GM12878 (cell line): Measurements from ENCODE around the gene DCBLD1. TPM values are rescaled to one million over a fixed set of nuclear protein-coding genes. Genes with fewer than 3 reads are reported as not detected.

Experiments
- ATAC-seq: fragments of 200-7000 bp; cut with Tn5 transposase; 3 replicates; pipeline ENCODE4 v1.9.1; 2020; ENCODE audit warnings: mild to moderate bottlenecking, moderate library complexity
- BruUV-seq: library from RNA; stranded (reverse); fragments of 400-500 nt; replicated peaks from 2 replicates; lab custom pipeline; 2021; lab: Mats Ljungman, UMichigan
- CTCF ChIA-PET: fragments of 300-600 bp; sonication (Branson Sonifier 250); formaldehyde crosslinking; extraction: SDS; loops from one replicate; lab custom pipeline; 2021; ENCODE audit warnings: inconsistent platforms; lab: Yijun Ruan, JAX
- POLR2A ChIA-PET: fragments of 350-600 bp; formaldehyde crosslinking; extraction: SDS; loops from one replicate; lab custom pipeline; 2021; ENCODE audit warnings: inconsistent platforms; lab: Charles Lee
- RAD21 ChIA-PET: fragments of 300-600 bp; sonication (Branson Sonifier 250); formaldehyde crosslinking; loops from one replicate; lab custom pipeline; 2023; ENCODE audit warnings: antibody characterized with exemption; ENCODE audit not compliant: unreplicated experiment; lab: Charles Lee
- SMC1A ChIA-PET: fragments of 300-600 bp; sonication (Branson Sonifier 250); formaldehyde crosslinking; loops from one replicate; lab custom pipeline; 2023; ENCODE audit not compliant: unreplicated experiment, uncharacterized antibody; lab: Charles Lee
- DNase-seq: peaks from one replicate; pipeline ENCODE4 v3.0.0-alpha.2; 2011; ENCODE audit warnings: low read depth, low spot score
- FAIRE-seq: peaks from 3 replicates; lab custom pipeline; 2011; peaks lifted over from hg19 to GRCh38; lab: Jason Lieb, UNC
- H2AFZ ChIP-seq: 2 replicates; pipeline ENCODE4 v1.6.0; 2011; ENCODE audit warnings: low read depth, low read length, control low read depth; ENCODE audit not compliant: control insufficient read depth
- H3K27ac ChIP-seq: 2 replicates; pipeline ENCODE4 v1.5.1; 2011; ENCODE audit warnings: control low read depth; ENCODE audit not compliant: control insufficient read depth, insufficient read depth
- H3K27me3 ChIP-seq, 2 experiments: replicated peaks in 1 of 2; 2 replicates each; pipeline versions ENCODE4 v1.6.0 to v1.6.1; 2011; ENCODE audit warnings: low read length in 1 of 2; ENCODE audit not compliant: control insufficient read depth in 2 of 2, insufficient read depth in 2 of 2
- H3K36me3 ChIP-seq, 2 experiments: 2 replicates each; pipeline ENCODE4 v1.5.1; 2011; ENCODE audit warnings: low read length in 1 of 2; ENCODE audit not compliant: control insufficient read depth in 2 of 2, insufficient read depth in 2 of 2
- H3K4me1 ChIP-seq: 2 replicates; pipeline ENCODE4 v1.6.1; 2011; ENCODE audit warnings: mild to moderate bottlenecking, low read length, moderate library complexity, mixed read lengths; ENCODE audit not compliant: control insufficient read depth, insufficient read depth
- H3K4me2 ChIP-seq: 2 replicates; pipeline ENCODE4 v1.6.0; 2011; ENCODE audit warnings: control low read depth; ENCODE audit not compliant: control insufficient read depth, insufficient read depth
- H3K4me3 ChIP-seq: fragments of 200-600 bp; sonication (generic); 2 replicates; pipeline ENCODE4 v1.5.1; 2016
- H3K79me2 ChIP-seq: 2 replicates; pipeline ENCODE4 v1.6.0; 2011; ENCODE audit warnings: low read length; ENCODE audit not compliant: control insufficient read depth, insufficient read depth
- H3K9ac ChIP-seq: 2 replicates; pipeline ENCODE4 v1.8.0; 2011; ENCODE audit warnings: low read length, control low read depth, mixed read lengths; ENCODE audit not compliant: control insufficient read depth, insufficient read depth
- H3K9me3 ChIP-seq: replicated peaks from 3 replicates; pipeline ENCODE4 v1.5.1; 2011; ENCODE audit warnings: mild to moderate bottlenecking, low read length; ENCODE audit not compliant: control insufficient read depth, insufficient read depth
- H4K20me1 ChIP-seq: 2 replicates; pipeline ENCODE4 v1.6.0; 2011; ENCODE audit not compliant: control insufficient read depth, insufficient read depth
- ATF7 ChIP-seq: fragments of 450-650 bp; IDR thresholded peaks from 2 replicates; pipeline ENCODE4 v1.6.1; 2016; ENCODE audit warnings: low read depth, mild to moderate bottlenecking
- E2F4 ChIP-seq: IDR thresholded peaks from 2 replicates; pipeline ENCODE4 v1.6.1; 2012; ENCODE audit warnings: low read depth, low read length, improper control_type of control experiment
- EZH2 ChIP-seq: IDR thresholded peaks from 2 replicates; pipeline ENCODE4 v1.6.1; 2012; ENCODE audit warnings: low read depth, mild to moderate bottlenecking, control low read depth, inconsistent platforms, low read length, borderline replicate concordance; ENCODE audit not compliant: control insufficient read depth
- MXI1 ChIP-seq: fragments of 150-350 bp; IDR thresholded peaks from 2 replicates; pipeline ENCODE4 v1.6.1; 2011; ENCODE audit warnings: low read depth, mild to moderate bottlenecking, inconsistent platforms, low read length, improper control_type of control experiment
- NKRF ChIP-seq: fragments of 450-650 bp; conservative IDR thresholded peaks from 2 replicates; pipeline ENCODE4 v1.6.1; 2017; ENCODE audit warnings: mild to moderate bottlenecking, moderate library complexity
- NRF1 ChIP-seq: conservative IDR thresholded peaks from 2 replicates; pipeline ENCODE4 v1.6.1; 2011; ENCODE audit warnings: mild to moderate bottlenecking, low read depth, low read length, improper control_type of control experiment
- PKNOX1 ChIP-seq: fragments of 450-650 bp; IDR thresholded peaks from 2 replicates; pipeline ENCODE4 v1.6.1; 2016; ENCODE audit warnings: mild to moderate bottlenecking
- POLR2AphosphoS2 ChIP-seq: IDR thresholded peaks from 2 replicates; pipeline ENCODE4 v1.6.1; 2011; ENCODE audit warnings: low read depth, mild to moderate bottlenecking, low read length, improper control_type of control experiment, moderate library complexity
- RAD51 ChIP-seq: fragments of 450-650 bp; IDR thresholded peaks from 2 replicates; pipeline ENCODE4 v1.6.1; 2016; ENCODE audit warnings: moderate library complexity, mild to moderate bottlenecking, inconsistent platforms
- SIN3A ChIP-seq: IDR thresholded peaks from 2 replicates; pipeline ENCODE4 v1.6.1; 2012; ENCODE audit warnings: low read depth, low read length, improper control_type of control experiment
- SP1 ChIP-seq: IDR thresholded peaks from one replicate; pipeline ENCODE4 v1.6.1; 2011; ENCODE audit warnings: low read depth, low read length
- TARDBP ChIP-seq: IDR thresholded peaks from 2 replicates; pipeline ENCODE4 v1.6.1; 2016; ENCODE audit warnings: borderline replicate concordance
- USF1 ChIP-seq: IDR thresholded peaks from 2 replicates; pipeline ENCODE4 v1.6.1; 2011; ENCODE audit warnings: borderline replicate concordance, low read depth, mild to moderate bottlenecking, moderate library complexity, mixed read lengths, low read length; ENCODE audit not compliant: insufficient read depth; ENCODE audit errors: extremely low read length
- YY1 ChIP-seq: IDR thresholded peaks from 2 replicates; pipeline ENCODE4 v1.6.1; 2011; ENCODE audit warnings: low read depth, mild to moderate bottlenecking, low read length
- WGBS: methylation state at CpG from one replicate; pipeline ENCODE4 v1.1.6; 2016; ENCODE audit warnings: low lambda C conversion rate; ENCODE audit not compliant: insufficient replicate concordance, insufficient coverage; ENCODE audit errors: missing lambda C conversion rate; 5-methylcytosine and 5-hydroxymethylcytosine counted together
- in situ Hi-C: fragments of 300-500 bp; cut with MboI; formaldehyde crosslinking; loops from 9 replicates; pipeline ENCODE4 v1.14.3; 2018; ENCODE audit warnings: mixed read lengths
- intact Hi-C: fragments of 100-400 bp; cut with micrococcal nuclease; formaldehyde crosslinking; loops from one replicate; pipeline ENCODE4 v1.14.2; 2022; ENCODE audit not compliant: unreplicated experiment
- polyA plus RNA-seq, 11 experiments: library from polyadenylated mRNA; depleted of rRNA in 4 of 11; unstranded in 6 of 11; stranded (reverse) in 5 of 11; fragments of >200 nt; fragmentation: Nextera tagmentation in 4 of 11; fragmentation: Illumina TruSeq in 1 of 11; extraction: Ambion mirVana in 4 of 11; extraction: Trizol in 1 of 11; gene quantifications; 1 replicate in 1 of 11; 2 replicates in 10 of 11; pipeline versions ENCODE4 v1.2.1 to v1.2.3, GENCODE V29; 2011 to 2016; ENCODE audit warnings: inconsistent platforms in 2 of 11, missing spikeins in 2 of 11, low read depth in 1 of 11
- total RNA-seq, 4 experiments: library from RNA; depleted of rRNA in 3 of 4; stranded (reverse); fragments of >200 nt in 3 of 4; fragmentation: Illumina TruSeq in 1 of 4; extraction: Trizol in 1 of 4; gene quantifications; 2 replicates each; pipeline versions ENCODE4 v1.2.1 to v1.2.3, GENCODE V29; 2013 to 2021

The DCBLD1 gene
- total and polyA plus RNA-seq, 10 of the 15 experiments (the other 5 are each of a cell fraction or from before 2014, with no cell fraction given): 0.92 to 9.2 (median 8.3) TPM

- TF ChIP-seq EZH2: no peak
- no peak for TF ChIP-seq PKNOX1
- no peak for TF ChIP-seq TARDBP
- TF ChIP-seq POLR2AphosphoS2: no peak
- TF ChIP-seq ATF7: no peak
Measured at GRCh38 chr6:117483004-117483644, 650 bp downstream of the DCBLD1 start (continued).

- peaks cover 16% of the 10 kb centered on the region for H3K4me1 ChIP-seq
- H2AFZ ChIP-seq: peak overlapping the region; percentile 85
- SMC1A ChIA-PET: interaction anchor here (0.6 to 10.4 kb wide), 7 partner anchors 11 to 120 kb away, joined by 3 to 128 read pairs (median 3); partner anchors contain the start of gene GOPC
- H3K9ac ChIP-seq: peak overlapping the region; percentile 92
- in situ Hi-C loops: no loop called here
- DNase-seq (no peak), FAIRE-seq (no peak), ATAC-seq (peak; percentile 43)
- no TSS peak for BruUV-seq
- H3K27me3 ChIP-seq: no peaks in the 10 kb centered on the region
- 16% methylated on average over 7 of the region's 7 CpGs for WGBS
- peak overlapping the region; percentile 66 for H3K27ac ChIP-seq
- RAD21 ChIA-PET: interaction anchor here (0.8 to 4.1 kb wide), 7 partner anchors 9 to 121 kb away, joined by 3 to 23 read pairs (median 5); partner anchors contain the start of gene GOPC
- H4K20me1 ChIP-seq: no peaks in the 10 kb centered on the region
- peak overlapping the region; percentile 81 for H3K4me3 ChIP-seq
- peaks cover 6% of the 10 kb centered on the region for H3K79me2 ChIP-seq
- intact Hi-C loops: loop anchor here (1.0 kb wide), 1 partner anchor 11 kb away; no protein-coding TSS in a partner anchor
- H3K9me3 ChIP-seq: peaks cover 2% of the 10 kb centered on the region; the same call in 1 of the 3 replicates
- CTCF ChIA-PET: interaction anchor here (0.7 to 12.1 kb wide), 8 partner anchors 11 to 406 kb away, joined by 3 to 223 read pairs (median 5); no protein-coding TSS in a partner anchor
- H3K4me2 ChIP-seq: peak overlapping the region; percentile 92
- H3K36me3 ChIP-seq: no peaks in the 10 kb centered on the region
- POLR2A ChIA-PET: interaction anchor here (1.4 to 2.3 kb wide), 3 partner anchors 10 to 120 kb away, joined by 9 to 14 read pairs (median 10); partner anchors contain the start of gene GOPC
- TF ChIP-seq SIN3A (no peak), MXI1 (peak; percentile 83; the same call in 1 of the 2 replicates), E2F4 (no peak), RAD51 (no peak), YY1 (peak; percentile 88), NKRF (0 out of 2 replicates have a peak, but pooled peaks have one; percentile 9), USF1 (no peak), SP1 (no peak), NRF1 (no peak)
Measured at GRCh38 chr6:117483645-117484016, 1.2 kb downstream of the DCBLD1 start.
